K562 (cell line): Measurements from ENCODE around the gene COLQ. TPM values are rescaled to one million over a fixed set of nuclear protein-coding genes. Genes with fewer than 3 reads are reported as not detected.

Experiments used
- ATAC-seq: fragments of 200-7000 bp; cut with Tn5 transposase; 3 replicates; pipeline ENCODE4 v1.9.1; 2020; ENCODE audit warnings: moderate library complexity
- BruUV-seq: library from RNA; stranded (reverse); fragments of 400-500 nt; replicated peaks from 2 replicates; lab custom pipeline; 2021; lab: Mats Ljungman, UMichigan
- CTCF ChIA-PET: fragments of 300-600 bp; formaldehyde crosslinking; extraction: SDS; loops from one replicate; lab custom pipeline; 2021; ENCODE audit warnings: low intra/inter-chr PET ratio; lab: Yijun Ruan, JAX
- POLR2A ChIA-PET: fragments of 300-600, 350-650 bp; sonication (Branson Sonifier 250); formaldehyde crosslinking; extraction: SDS; loops from one replicate; lab custom pipeline; 2021; ENCODE audit warnings: antibody characterized with exemption, inconsistent platforms; lab: Yijun Ruan, JAX
- DNase-seq, 4 experiments: peaks; one replicate each; pipeline versions ENCODE4 v3.0.0 to v3.0.0-alpha.2; 2011 to 2018; ENCODE audit warnings: low spot score in 3 of 4, mixed read lengths in 3 of 4; ENCODE audit errors: extremely low read depth in 1 of 4
- FAIRE-seq: peaks from 2 replicates; lab custom pipeline; 2011; peaks lifted over from hg19 to GRCh38; lab: Jason Lieb, UNC
- H2AFZ ChIP-seq: 2 replicates; pipeline ENCODE4 v1.6.0; 2011; ENCODE audit warnings: low read depth, low read length, control low read depth, inconsistent platforms
- H3K27ac ChIP-seq: fragments of 200-600 bp; 3 replicates; pipeline ENCODE4 v1.8.0; 2011; ENCODE audit warnings: low read depth, mild to moderate bottlenecking, control low read depth, inconsistent platforms, low read length, moderate library complexity, mixed read lengths; ENCODE audit errors: extremely low read depth
- H3K27me3 ChIP-seq, 2 experiments: fragments of 300-600 bp in 1 of 2; 2 replicates in 1 of 2; 3 replicates in 1 of 2; pipeline versions ENCODE4 v1.6.0 to v1.8.0; 2011; ENCODE audit warnings: inconsistent platforms in 2 of 2, low read length in 2 of 2, mild to moderate bottlenecking in 1 of 2, mixed read lengths in 1 of 2, moderate library complexity in 1 of 2; ENCODE audit not compliant: control insufficient read depth in 2 of 2, insufficient read depth in 2 of 2
- H3K36me3 ChIP-seq: fragments of 300-600 bp; 3 replicates; pipeline ENCODE4 v1.8.0; 2011; ENCODE audit warnings: mild to moderate bottlenecking, low read length, inconsistent platforms; ENCODE audit not compliant: control insufficient read depth, insufficient read depth
- H3K4me1 ChIP-seq, 2 experiments: fragments of 200-600 bp in 1 of 2; replicated peaks in 1 of 2; 2 replicates in 1 of 2; 3 replicates in 1 of 2; pipeline versions ENCODE4 v1.5.1 to v1.8.0; 2011; ENCODE audit warnings: inconsistent platforms in 2 of 2, low read length in 2 of 2, mild to moderate bottlenecking in 1 of 2, mixed read lengths in 1 of 2, moderate library complexity in 1 of 2; ENCODE audit not compliant: control insufficient read depth in 2 of 2, insufficient read depth in 2 of 2
- H3K4me2 ChIP-seq: 2 replicates; pipeline ENCODE4 v1.6.1; 2011; ENCODE audit warnings: low read length, control low read depth, inconsistent platforms, mixed read lengths; ENCODE audit not compliant: insufficient read depth
- H3K4me3 ChIP-seq: fragments of 200-600 bp; sonication (generic), shearing (Covaris generic); 2 replicates; pipeline ENCODE4 v1.5.1; 2016; ENCODE audit warnings: control low read depth, inconsistent platforms
- H3K79me2 ChIP-seq: fragments of 200-600 bp; 3 replicates; pipeline ENCODE4 v1.8.0; 2011; ENCODE audit warnings: low read length, inconsistent platforms; ENCODE audit not compliant: control insufficient read depth, insufficient read depth
- H3K9ac ChIP-seq, 2 experiments: 2 replicates each; pipeline versions ENCODE4 v1.6.0 to v1.6.1; 2011; ENCODE audit warnings: low read depth in 2 of 2, low read length in 2 of 2, control low read depth in 1 of 2, inconsistent platforms in 1 of 2, mild to moderate bottlenecking in 1 of 2, mixed read lengths in 1 of 2; ENCODE audit not compliant: insufficient read depth in 1 of 2
- H3K9me1 ChIP-seq: one replicate; pipeline ENCODE4 v1.6.0; 2011; ENCODE audit warnings: inconsistent platforms, mild to moderate bottlenecking, low read length, moderate library complexity; ENCODE audit not compliant: control insufficient read depth, insufficient read depth
- H3K9me3 ChIP-seq: replicated peaks from 2 replicates; pipeline ENCODE4 v1.5.1; 2011; ENCODE audit warnings: low read depth, low read length, inconsistent platforms; ENCODE audit not compliant: control insufficient read depth, insufficient read depth
- H4K20me1 ChIP-seq: replicated peaks from 2 replicates; pipeline ENCODE4 v1.6.1; 2011; ENCODE audit warnings: low read length, inconsistent platforms, mixed read lengths; ENCODE audit not compliant: control insufficient read depth, insufficient read depth
- ATF7 ChIP-seq: fragments of 450-650 bp; IDR thresholded peaks from 2 replicates; pipeline ENCODE4 v1.7.1; 2014; ENCODE audit warnings: mild to moderate bottlenecking, moderate library complexity
- CEBPB ChIP-seq: fragments of 450-650 bp; IDR thresholded peaks from 2 replicates; pipeline ENCODE4 v1.6.1; 2016; ENCODE audit warnings: missing genetic modification characterization, missing compliant biosample characterization
- HIVEP1 ChIP-seq: fragments of 250-450 bp; sonication (Bioruptor Pico); IDR thresholded peaks from 2 replicates; pipeline ENCODE4 v1.4.0; 2020; ENCODE audit warnings: mild to moderate bottlenecking
- NR4A1 ChIP-seq, 2 experiments: fragments of 250-450 bp in 1 of 2; fragments of 450-650 bp in 1 of 2; sonication (Bioruptor Pico) in 1 of 2; IDR thresholded peaks; 2 replicates each; pipeline versions ENCODE4 v1.4.0 to v1.6.1; 2016 to 2020; ENCODE audit warnings: mild to moderate bottlenecking in 2 of 2, missing compliant biosample characterization in 1 of 2, missing genetic modification characterization in 1 of 2, moderate library complexity in 1 of 2
- PHB2 ChIP-seq: fragments of 450-650 bp; IDR thresholded peaks from 2 replicates; pipeline ENCODE4 v1.6.1; 2017; ENCODE audit warnings: low read depth
- TEAD2 ChIP-seq: fragments of 450-650 bp; IDR thresholded peaks from 2 replicates; pipeline ENCODE4 v1.6.1; 2016; ENCODE audit warnings: missing genetic modification characterization, control low read depth, missing compliant biosample characterization
- ZNF316 ChIP-seq: fragments of 450-650 bp; IDR thresholded peaks from 2 replicates; pipeline ENCODE4 v1.6.1; 2016
- ZNF644 ChIP-seq: fragments of 200-800 bp; sonication (Bioruptor generic); IDR thresholded peaks from 2 replicates; pipeline ENCODE4 v1.6.1; 2016; ENCODE audit warnings: low read depth, missing genetic modification characterization, missing compliant biosample characterization
- WGBS: fragments of 100-300 bp; shearing (Covaris generic); methylation state at CpG from one replicate; pipeline ENCODE4 v1.1.6; 2016; ENCODE audit warnings: low coverage, mixed read lengths; ENCODE audit not compliant: insufficient coverage; ENCODE audit errors: missing lambda C conversion rate; 5-methylcytosine and 5-hydroxymethylcytosine counted together
- in situ Hi-C: fragments of 300-500 bp; cut with MboI; formaldehyde crosslinking; loops from 4 replicates; pipeline ENCODE4 v1.15.0; 2018; ENCODE audit warnings: inconsistent platforms, mixed read lengths
- intact Hi-C: fragments of 100-400 bp; cut with micrococcal nuclease; formaldehyde crosslinking; loops from 2 replicates; pipeline ENCODE4 v1.14.2; 2022
- polyA plus RNA-seq, 8 experiments: library from polyadenylated mRNA; depleted of rRNA in 4 of 8; stranded (reverse) in 5 of 8; unstranded in 3 of 8; fragments of >200 nt; fragmentation: Nextera tagmentation in 2 of 8; fragmentation: Illumina TruSeq in 1 of 8; extraction: Ambion mirVana in 2 of 8; extraction: Trizol in 1 of 8; gene quantifications; 2 replicates each; pipeline versions ENCODE4 v1.2.1 to v1.2.3, GENCODE V29; 2011 to 2014; ENCODE audit warnings: inconsistent platforms in 1 of 8, missing spikeins in 1 of 8
- total RNA-seq, 7 experiments: library from RNA; depleted of rRNA in 6 of 7; stranded (reverse); fragments of >200 nt in 6 of 7; fragmentation: Illumina TruSeq in 2 of 7; extraction: Trizol in 2 of 7; gene quantifications; 2 replicates each; pipeline versions ENCODE4 v1.2.1 to v1.2.3, GENCODE V29; 2011 to 2021; ENCODE audit warnings: low replicate concordance in 1 of 7
- TF ChIP-seq, protein P1 (sequence below): fragments of 450-650 bp; IDR thresholded peaks from 2 replicates; pipeline ENCODE4 v1.6.1; 2016; ENCODE audit warnings: low read depth
- TF ChIP-seq, protein P2 (sequence below): fragments of 250-450 bp; sonication (Bioruptor Pico); IDR thresholded peaks from 2 replicates; pipeline ENCODE4 v1.4.0; 2020; ENCODE audit warnings: mild to moderate bottlenecking, moderate library complexity, borderline replicate concordance
- TF ChIP-seq, protein P3 (sequence below): fragments of 250-450 bp; sonication (Bioruptor Pico); IDR thresholded peaks from 2 replicates; pipeline ENCODE4 v1.4.0; 2020; ENCODE audit warnings: borderline replicate concordance

The COLQ gene
- total and polyA plus RNA-seq, 9 of the 15 experiments (the other 6 are each of a cell fraction or from before 2014, with no cell fraction given): 0.04 to 0.36 (median 0.27) TPM; not detected in 4

DNA sequence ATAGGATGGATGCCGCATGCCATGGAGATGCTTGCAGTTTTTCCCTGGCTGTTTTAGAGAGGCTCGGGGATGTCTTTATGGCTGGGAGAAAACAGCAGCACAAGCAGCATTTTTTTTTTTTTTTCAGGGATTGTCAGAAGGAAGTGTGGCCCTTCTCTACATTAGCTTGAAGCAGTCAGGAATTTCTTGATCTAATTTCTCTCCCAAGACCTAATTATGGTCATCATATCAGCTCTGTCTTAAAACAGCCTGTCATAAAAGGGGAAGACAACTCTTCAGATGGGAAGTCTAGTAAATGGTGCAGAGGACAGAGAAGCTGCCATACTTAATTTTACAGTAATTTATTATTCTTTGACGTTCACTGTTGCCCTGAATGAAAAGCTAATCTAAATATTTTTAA, 49.6 kb downstream of the COLQ start:
- in situ Hi-C loops (no loop called here), intact Hi-C loops (no loop called here)
- DNase-seq: no peak
- Histone ChIP-seq H3K9ac (no peak overlapping the region), H3K4me3 (no peak overlapping the region), H3K4me2 (no peak overlapping the region), H3K4me1 (peaks cover 0 to 7% of the 10 kb centered on the region in 2 experiments; a peak in 2 of 5 replicates), H4K20me1 (no peaks in the 10 kb centered on the region), H3K9me1 (no peaks in the 10 kb centered on the region), H3K36me3 (no peaks in the 10 kb centered on the region), H2AFZ (no peak overlapping the region), H3K27ac (no peak overlapping the region), H3K27me3 (peaks cover 5 to 24% of the 10 kb centered on the region in 2 experiments; a peak in 4 of 5 replicates), H3K79me2 (no peaks in the 10 kb centered on the region), H3K9me3 (no peaks in the 10 kb centered on the region)
- BruUV-seq: no TSS peak
- POLR2A ChIA-PET: no interaction called here
- CTCF ChIA-PET: no interaction called here
- FAIRE-seq: no peak
- no peak for ATAC-seq
- WGBS: 2% methylated on average over 3 of the region's 3 CpGs
- TF ChIP-seq CEBPB (no peak), HIVEP1 (CRISPR knock-in tag) (no peak), ZNF644 (no peak), NR4A1 (CRISPR knock-in tag; IDR thresholded peaks at IDR 0.05) (no peak), NR4A1 (tag; IDR thresholded peaks at IDR 0.05) (no peak), TEAD2 (no peak), ZNF316 (no peak), PHB2 (no peak), ATF7 (no peak)
- TF ChIP-seq, protein P1, sequence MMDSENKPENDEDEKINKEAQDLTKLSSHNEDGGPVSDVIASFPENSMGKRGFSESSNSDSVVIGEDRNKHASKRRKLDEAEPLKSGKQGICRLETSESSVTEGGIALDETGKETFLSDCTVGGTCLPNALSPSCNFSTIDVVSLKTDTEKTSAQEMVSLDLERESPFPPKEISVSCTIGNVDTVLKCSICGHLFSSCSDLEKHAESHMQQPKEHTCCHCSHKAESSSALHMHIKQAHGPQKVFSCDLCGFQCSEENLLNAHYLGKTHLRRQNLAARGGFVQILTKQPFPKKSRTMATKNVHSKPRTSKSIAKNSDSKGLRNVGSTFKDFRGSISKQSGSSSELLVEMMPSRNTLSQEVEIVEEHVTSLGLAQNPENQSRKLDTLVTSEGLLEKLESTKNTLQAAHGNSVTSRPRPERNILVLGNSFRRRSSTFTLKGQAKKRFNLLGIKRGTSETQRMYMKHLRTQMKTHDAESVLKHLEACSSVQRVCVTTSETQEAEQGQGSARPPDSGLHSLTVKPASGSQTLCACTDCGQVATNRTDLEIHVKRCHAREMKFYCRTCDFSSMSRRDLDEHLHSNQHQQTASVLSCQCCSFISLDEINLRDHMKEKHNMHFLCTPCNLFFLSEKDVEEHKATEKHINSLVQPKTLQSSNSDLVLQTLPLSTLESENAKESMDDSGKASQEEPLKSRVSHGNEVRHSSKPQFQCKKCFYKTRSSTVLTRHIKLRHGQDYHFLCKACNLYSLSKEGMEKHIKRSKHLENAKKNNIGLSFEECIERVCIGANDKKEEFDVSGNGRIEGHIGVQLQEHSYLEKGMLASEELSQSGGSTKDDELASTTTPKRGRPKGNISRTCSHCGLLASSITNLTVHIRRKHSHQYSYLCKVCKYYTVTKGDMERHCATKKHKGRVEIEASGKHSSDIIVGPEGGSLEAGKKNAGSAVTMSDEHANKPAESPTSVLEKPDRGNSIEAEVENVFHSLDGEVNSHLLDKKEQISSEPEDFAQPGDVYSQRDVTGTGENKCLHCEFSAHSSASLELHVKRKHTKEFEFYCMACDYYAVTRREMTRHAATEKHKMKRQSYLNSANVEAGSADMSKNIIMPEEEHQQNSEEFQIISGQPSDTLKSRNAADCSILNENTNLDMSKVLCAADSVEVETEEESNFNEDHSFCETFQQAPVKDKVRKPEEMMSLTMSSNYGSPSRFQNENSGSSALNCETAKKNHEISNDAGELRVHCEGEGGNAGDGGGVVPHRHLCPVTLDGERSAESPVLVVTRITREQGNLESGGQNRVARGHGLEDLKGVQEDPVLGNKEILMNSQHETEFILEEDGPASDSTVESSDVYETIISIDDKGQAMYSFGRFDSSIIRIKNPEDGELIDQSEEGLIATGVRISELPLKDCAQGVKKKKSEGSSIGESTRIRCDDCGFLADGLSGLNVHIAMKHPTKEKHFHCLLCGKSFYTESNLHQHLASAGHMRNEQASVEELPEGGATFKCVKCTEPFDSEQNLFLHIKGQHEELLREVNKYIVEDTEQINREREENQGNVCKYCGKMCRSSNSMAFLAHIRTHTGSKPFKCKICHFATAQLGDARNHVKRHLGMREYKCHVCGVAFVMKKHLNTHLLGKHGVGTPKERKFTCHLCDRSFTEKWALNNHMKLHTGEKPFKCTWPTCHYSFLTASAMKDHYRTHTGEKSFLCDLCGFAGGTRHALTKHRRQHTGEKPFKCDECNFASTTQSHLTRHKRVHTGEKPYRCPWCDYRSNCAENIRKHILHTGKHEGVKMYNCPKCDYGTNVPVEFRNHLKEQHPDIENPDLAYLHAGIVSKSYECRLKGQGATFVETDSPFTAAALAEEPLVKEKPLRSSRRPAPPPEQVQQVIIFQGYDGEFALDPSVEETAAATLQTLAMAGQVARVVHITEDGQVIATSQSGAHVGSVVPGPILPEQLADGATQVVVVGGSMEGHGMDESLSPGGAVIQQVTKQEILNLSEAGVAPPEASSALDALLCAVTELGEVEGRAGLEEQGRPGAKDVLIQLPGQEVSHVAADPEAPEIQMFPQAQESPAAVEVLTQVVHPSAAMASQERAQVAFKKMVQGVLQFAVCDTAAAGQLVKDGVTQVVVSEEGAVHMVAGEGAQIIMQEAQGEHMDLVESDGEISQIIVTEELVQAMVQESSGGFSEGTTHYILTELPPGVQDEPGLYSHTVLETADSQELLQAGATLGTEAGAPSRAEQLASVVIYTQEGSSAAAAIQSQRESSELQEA: no peak
- TF ChIP-seq, protein P2, sequence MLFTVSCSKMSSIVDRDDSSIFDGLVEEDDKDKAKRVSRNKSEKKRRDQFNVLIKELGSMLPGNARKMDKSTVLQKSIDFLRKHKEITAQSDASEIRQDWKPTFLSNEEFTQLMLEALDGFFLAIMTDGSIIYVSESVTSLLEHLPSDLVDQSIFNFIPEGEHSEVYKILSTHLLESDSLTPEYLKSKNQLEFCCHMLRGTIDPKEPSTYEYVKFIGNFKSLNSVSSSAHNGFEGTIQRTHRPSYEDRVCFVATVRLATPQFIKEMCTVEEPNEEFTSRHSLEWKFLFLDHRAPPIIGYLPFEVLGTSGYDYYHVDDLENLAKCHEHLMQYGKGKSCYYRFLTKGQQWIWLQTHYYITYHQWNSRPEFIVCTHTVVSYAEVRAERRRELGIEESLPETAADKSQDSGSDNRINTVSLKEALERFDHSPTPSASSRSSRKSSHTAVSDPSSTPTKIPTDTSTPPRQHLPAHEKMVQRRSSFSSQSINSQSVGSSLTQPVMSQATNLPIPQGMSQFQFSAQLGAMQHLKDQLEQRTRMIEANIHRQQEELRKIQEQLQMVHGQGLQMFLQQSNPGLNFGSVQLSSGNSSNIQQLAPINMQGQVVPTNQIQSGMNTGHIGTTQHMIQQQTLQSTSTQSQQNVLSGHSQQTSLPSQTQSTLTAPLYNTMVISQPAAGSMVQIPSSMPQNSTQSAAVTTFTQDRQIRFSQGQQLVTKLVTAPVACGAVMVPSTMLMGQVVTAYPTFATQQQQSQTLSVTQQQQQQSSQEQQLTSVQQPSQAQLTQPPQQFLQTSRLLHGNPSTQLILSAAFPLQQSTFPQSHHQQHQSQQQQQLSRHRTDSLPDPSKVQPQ (CRISPR knock-in tag): no peak
- TF ChIP-seq, protein P3, sequence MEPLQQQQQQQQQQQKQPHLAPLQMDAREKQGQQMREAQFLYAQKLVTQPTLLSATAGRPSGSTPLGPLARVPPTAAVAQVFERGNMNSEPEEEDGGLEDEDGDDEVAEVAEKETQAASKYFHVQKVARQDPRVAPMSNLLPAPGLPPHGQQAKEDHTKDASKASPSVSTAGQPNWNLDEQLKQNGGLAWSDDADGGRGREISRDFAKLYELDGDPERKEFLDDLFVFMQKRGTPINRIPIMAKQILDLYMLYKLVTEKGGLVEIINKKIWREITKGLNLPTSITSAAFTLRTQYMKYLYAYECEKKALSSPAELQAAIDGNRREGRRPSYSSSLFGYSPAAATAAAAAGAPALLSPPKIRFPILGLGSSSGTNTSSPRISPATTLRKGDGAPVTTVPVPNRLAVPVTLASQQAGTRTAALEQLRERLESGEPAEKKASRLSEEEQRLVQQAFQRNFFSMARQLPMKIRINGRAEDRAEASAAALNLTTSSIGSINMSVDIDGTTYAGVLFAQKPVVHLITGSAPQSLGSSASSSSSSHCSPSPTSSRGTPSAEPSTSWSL (CRISPR knock-in tag): no peak
